ENCODE data around the gene COX20. TPM values are rescaled to one million over a fixed set of nuclear protein-coding genes. Genes with fewer than 3 reads are reported as not detected.

COX20 gene
- total and polyA plus RNA-seq, 2 of the 8 experiments (the other 6 are each of a cell fraction or from before 2014, with no cell fraction given) = 17.5 to 28.8 TPM

DNA sequence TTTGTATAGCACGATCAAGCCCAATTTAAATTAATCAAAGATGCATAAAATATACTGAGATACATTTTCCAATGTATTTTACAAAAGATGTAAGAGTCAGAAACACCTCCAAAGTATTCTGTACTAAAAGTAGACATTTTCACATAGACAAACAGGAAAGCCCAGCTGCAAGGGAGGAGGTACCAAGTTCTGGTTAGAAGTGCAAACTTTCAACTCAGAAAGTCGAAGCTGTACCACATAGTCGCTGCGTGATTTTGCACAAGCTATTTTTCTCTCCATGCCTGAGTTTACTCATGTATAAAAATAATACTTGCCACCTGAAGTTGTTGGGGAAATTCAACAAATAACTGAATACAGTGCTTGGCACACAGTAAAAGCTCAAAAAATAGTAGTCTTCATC lies 34.5 kb downstream of the COX20 start:
- Histone ChIP-seq H3K14ac (ENCODE audit: insufficient read length) (no peak overlapping the region), H3K27ac (ENCODE audit: low read depth, low read length) (no peak overlapping the region), H3K9ac (replicated peaks in 1 of 4; ENCODE audit: extremely low read depth in 1 of 4, low read depth in 3 of 4, low read length in 3 of 4) (no peak overlapping the region), H2BK5ac (ENCODE audit: low read depth, low read length) (no peak overlapping the region), H4K91ac (replicated peaks; ENCODE audit: insufficient read length, low read length) (no peak overlapping the region), H3K36me3 (ENCODE audit: control insufficient read depth in 2 of 4, insufficient read depth in 4 of 4, low read length in 3 of 4) (no peaks in the 10 kb centered on the region), H2AK5ac (ENCODE audit: low read depth, low read length) (no peak overlapping the region), H3K27me3 (replicated peaks in 1 of 4; ENCODE audit: control insufficient read depth in 3 of 4, extremely low read depth in 1 of 4, insufficient read depth in 3 of 4, low read length in 3 of 4) (no peaks in the 10 kb centered on the region), H3K18ac (ENCODE audit: extremely low read depth, low read length) (no peak overlapping the region), H3K79me1 (ENCODE audit: low read depth, low read length) (no peaks in the 10 kb centered on the region), H3K4ac (replicated peaks; ENCODE audit: insufficient read length, low read depth, low read length) (no peak overlapping the region), H2BK120ac (replicated peaks; ENCODE audit: low read depth, low read length) (no peak overlapping the region), H3K9me3 (ENCODE audit: insufficient read depth in 2 of 2, low read depth in 1 of 2, low read length in 1 of 2) (no peaks in the 10 kb centered on the region), H3K79me2 (ENCODE audit: control insufficient read depth in 1 of 2, insufficient read depth in 2 of 2, low read length in 2 of 2) (peaks cover 0 to 5% of the 10 kb centered on the region in 2 experiments; a peak in 2 of 4 replicates), H3K4me1 (replicated peaks in 1 of 4; ENCODE audit: control insufficient read depth in 3 of 4, insufficient read depth in 4 of 4, low read length in 3 of 4) (peaks cover 0 to 4% (median 2%) of the 10 kb centered on the region in 4 experiments; a peak in 3 of 7 replicates), H2AFZ (ENCODE audit: low read length) (no peak overlapping the region), H3K56ac (replicated peaks; ENCODE audit: insufficient read length, low read depth, low read length) (no peak overlapping the region), H2BK12ac (ENCODE audit: low read depth, low read length) (no peak overlapping the region), H4K20me1 (replicated peaks in 1 of 2; ENCODE audit: control insufficient read depth in 1 of 2, insufficient read depth in 2 of 2, low read length in 2 of 2) (no peaks in the 10 kb centered on the region), H4K8ac (ENCODE audit: extremely low read depth, insufficient read depth, low read length) (no peak overlapping the region), H2BK15ac (ENCODE audit: low read length) (no peak overlapping the region), H4K5ac (ENCODE audit: insufficient read length, low read depth, low read length) (no peak overlapping the region), H3K4me3 (ENCODE audit: extremely low read depth in 1 of 4, insufficient read depth in 2 of 4, low read depth in 3 of 4, low read length in 4 of 4) (no peak overlapping the region), H3K23me2 (ENCODE audit: low read depth, low read length) (no peaks in the 10 kb centered on the region; the same call in 1 of the 2 replicates), H2BK20ac (ENCODE audit: low read length) (no peak overlapping the region), H3K4me2 (ENCODE audit: insufficient read depth in 1 of 2, low read depth in 2 of 2, low read length in 2 of 2) (no peak overlapping the region), H3K23ac (ENCODE audit: insufficient read length) (no peak overlapping the region)
- FAIRE-seq = no peak
- POLR2A ChIA-PET (ENCODE audit: partially characterized antibody) = interaction anchor here (13.0 to 29.6 kb wide), 3 partner anchors 6 to 35 kb away, joined by 102 to 677 read pairs (median 324); partner anchors contain the start of genes COX20 and HNRNPU
- WGBS, 2 experiments (ENCODE audit: extremely low coverage in 1 of 2, insufficient coverage in 1 of 2, insufficient read length in 1 of 2, insufficient replicate concordance in 2 of 2, low coverage in 1 of 2, low lambda C conversion rate in 2 of 2, missing lambda C conversion rate in 1 of 2) = 91% methylated on average over 4 of the region's 4 CpGs; no CpG with 5 or more reads in 1 of the 2 experiments
- CTCF ChIA-PET (ENCODE audit: partially characterized antibody) = interaction anchor here (0.6 to 1.4 kb wide), 4 partner anchors 69 to 205 kb away, joined by 3 to 5 read pairs (median 3); no protein-coding TSS in a partner anchor
- DNase-seq (ENCODE audit: low read depth in 1 of 2, low spot score in 2 of 2) = no peak
- TF ChIP-seq CREB1 (IDR thresholded peaks at IDR 0.05) = no peak
- no peak for TF ChIP-seq CTBP2 (IDR thresholded peaks at IDR 0.05; ENCODE audit: borderline replicate concordance, insufficient read depth, insufficient read length, low read length)
- no peak for TF ChIP-seq TCF12 (IDR thresholded peaks at IDR 0.05; ENCODE audit: low read depth, low read length)
- no peak for TF ChIP-seq GTF2F1 (IDR thresholded peaks at IDR 0.05; ENCODE audit: borderline replicate concordance, low read depth, low read length)
- no peak for TF ChIP-seq CBX8 (IDR thresholded peaks at IDR 0.05; ENCODE audit: borderline replicate concordance, low read depth, low read length)
- TF ChIP-seq PHF8 (conservative IDR thresholded peaks at IDR 0.05; ENCODE audit: low read depth, low read length) = no peak
- TF ChIP-seq SRF (IDR thresholded peaks at IDR 0.05; ENCODE audit: low read depth, low read length) = no peak
- TF ChIP-seq ASH2L (IDR thresholded peaks at IDR 0.05; ENCODE audit: low read length) = no peak
- TF ChIP-seq KDM1A (IDR thresholded peaks at IDR 0.05; ENCODE audit: borderline replicate concordance, low read length) = no peak
- no peak for TF ChIP-seq SIX5 (IDR thresholded peaks at IDR 0.05; ENCODE audit: low read depth, low read length)
- no peak for TF ChIP-seq RAD21 (IDR thresholded peaks at IDR 0.05 in 1 of 2, conservative IDR thresholded peaks at IDR 0.05 in 1 of 2; ENCODE audit: low read depth in 2 of 2, low read length in 2 of 2)
- no peak for TF ChIP-seq JUN (IDR thresholded peaks at IDR 0.05; ENCODE audit: low read depth, low read length)
- no peak for TF ChIP-seq BACH1 (IDR thresholded peaks at IDR 0.05; ENCODE audit: low read length)
- no peak for TF ChIP-seq POLR2A (IDR thresholded peaks at IDR 0.05; ENCODE audit: control extremely low read depth in 1 of 2, low read depth in 2 of 2, low read length in 2 of 2)

All from H1 (cell line).